HL-60/S4 treated with phorbol 12-myristate 13-acetate at 8.2 ng/mL for 4 days and 3 days (cell line): Measurements from ENCODE around the gene ZNF484.
"Not testable (repeated sequence)": the region's sequence is repeated elsewhere in the genome, so short reads cannot be mapped to it uniquely, and the experiment has no call there.

Experiments used
- in situ Hi-C: fragments of 300-500 bp; cut with MboI; formaldehyde crosslinking; loops from 2 replicates; pipeline ENCODE4 v1.15.0; 2022; ENCODE audit warnings: low sequenced_read_pairs

The ZNF484 gene

DNA sequence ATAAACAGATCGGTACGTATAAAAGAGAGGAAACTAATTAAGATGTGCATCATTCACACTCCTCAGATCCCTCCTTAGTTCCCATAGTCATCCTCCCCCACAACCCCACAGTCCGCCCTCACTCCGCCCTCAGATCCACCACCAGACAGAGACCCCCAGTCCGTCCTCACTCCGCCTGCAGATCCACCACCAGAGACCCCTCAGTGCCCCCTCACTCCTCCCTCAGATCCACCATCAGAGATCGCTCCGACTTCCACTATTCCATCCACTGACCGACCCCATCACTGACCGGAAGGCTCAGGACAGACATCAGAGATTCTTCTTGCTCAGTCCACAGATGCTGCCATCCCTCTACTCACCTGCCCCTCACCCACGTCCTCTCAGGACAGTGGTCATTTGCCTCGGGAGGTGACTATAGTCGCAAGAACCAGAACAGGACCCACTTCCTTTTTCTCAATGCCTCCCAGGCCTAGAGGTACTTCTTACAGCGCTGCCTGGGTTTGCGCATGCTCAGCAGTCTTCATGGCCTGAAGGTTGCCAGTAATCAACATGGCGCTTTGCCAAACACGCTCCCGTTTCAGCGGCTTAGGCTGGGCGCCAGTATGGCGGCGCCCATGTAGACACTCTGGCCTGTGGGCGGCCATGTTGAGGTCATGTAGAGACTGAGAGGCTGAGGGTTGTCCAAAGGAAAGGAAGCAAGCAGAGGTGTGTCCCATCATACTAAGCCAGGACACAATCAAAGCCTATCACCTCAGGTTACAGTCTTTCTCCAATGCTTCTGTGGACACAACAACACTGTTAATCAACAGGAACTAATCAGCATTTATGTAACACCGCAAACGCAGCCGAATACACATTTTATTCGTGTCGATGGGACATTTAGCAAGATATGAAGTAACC is at the start of gene ZNF484:
Gene ZNF484, minus strand, starts transcription at position 508 of the 900 bp plus-strand sequence. CDS start 3,009 bp downstream, outside the sequence.
- in situ Hi-C loops = no loop called here

DNA sequence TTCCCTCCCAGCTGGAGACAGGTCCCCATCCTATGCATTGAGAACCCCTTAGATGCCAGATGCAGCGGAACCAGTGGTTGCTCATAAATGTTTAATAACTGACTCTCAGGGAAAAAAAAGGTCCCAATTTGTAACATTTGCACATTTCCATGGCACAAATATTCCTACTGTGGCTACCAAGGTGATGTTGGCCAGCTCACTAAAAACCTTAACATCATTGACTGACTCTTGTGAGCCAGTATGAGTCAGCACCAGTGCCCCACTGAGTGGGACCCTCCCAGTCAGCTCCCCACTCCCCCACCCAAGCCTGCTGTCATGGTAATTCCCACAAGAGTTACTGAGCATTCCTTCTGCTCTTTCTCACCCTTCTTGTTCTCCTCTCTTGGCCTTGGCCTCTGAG is 42.6 kb upstream of the ZNF484 start:
- in situ Hi-C loops = no loop called here

- in situ Hi-C loops = no loop called here
Measured at GRCh38 chr9:92917176-92917800, 39.5 kb upstream of the ZNF484 start.

DNA sequence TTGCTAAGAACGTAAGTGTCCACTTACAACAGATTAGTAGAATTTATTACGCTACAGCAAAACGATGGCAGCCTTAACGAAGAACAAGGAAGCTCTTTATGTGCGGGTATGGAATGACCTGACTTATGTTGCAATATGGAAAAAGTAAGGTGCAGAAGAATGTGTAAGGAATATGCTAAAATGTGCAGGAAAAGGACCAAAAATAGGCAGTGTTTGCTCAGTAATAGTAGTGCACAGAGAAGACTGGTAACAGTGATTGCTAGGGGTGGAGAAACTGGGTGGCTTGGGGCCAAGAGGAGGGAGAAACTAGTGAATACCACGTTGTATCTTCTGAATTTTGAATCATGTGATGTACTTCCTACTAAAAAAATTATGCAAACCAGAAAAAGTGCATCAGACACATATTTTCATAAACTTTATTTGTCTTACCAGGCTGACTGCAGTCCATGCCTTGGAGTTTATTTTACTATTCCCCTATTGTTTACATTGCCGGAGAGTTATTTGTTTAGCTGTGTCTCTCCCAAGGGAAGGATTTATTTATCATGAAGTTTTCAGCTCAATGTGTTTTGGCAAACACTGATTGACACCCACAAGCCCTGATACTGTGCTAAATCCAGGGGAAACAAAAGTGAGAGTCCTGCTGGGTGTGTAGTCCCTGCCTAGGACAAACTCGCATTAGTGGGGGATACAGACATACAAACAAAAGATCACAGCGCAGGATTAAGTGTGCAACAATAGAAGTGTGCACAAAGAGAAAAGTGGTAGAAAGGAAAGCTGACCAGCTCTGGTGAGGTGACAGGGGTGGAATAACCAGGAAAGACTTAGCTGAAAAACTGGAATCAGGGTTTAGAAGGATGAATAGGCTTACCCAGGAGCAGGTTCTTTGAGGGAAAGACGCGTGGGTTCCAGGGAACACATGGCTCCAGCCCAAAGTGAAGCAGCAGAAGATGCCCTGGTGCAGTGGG is 34.0 kb upstream of the ZNF484 start:
- in situ Hi-C loops = no loop called here

GRCh38 chr9:92905137-92905536 is 27.3 kb upstream of the ZNF484 start:
- in situ Hi-C loops = not testable (repeated sequence)

GRCh38 chr9:92897323-92897722 is 19.5 kb upstream of the ZNF484 start:
- in situ Hi-C loops = no loop called here

DNA sequence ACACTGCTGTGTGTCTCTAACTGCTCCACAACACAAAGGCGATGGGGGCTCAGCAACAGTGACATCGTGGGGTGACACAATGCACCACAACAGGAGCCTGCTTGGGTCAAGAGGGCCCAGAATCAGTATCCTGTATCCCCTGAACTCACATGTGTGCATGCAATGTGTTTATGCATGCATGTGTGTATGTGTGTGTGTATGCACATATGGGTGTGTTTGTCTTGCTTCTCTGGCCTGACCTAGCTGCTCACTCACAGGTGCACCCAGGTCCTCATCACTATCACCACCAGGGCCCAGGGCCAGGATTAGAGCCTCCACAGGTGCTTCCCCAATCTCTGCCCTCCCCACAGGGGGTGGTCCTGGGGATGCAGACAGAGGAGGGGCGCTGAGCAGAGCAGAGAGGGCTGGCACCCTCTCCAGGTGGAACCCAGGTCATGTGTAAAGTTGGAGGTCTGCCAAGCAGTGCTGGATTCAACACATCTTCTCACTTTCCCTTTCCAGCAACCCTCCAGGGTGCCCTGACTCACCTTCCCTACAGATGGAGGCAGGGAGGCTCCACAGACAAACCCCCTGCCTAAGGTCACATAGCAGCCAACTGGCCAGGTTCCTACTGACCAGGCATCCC is 18.1 kb upstream of the ZNF484 start:
- in situ Hi-C loops = no loop called here

GRCh38 chr9:92894711-92895362 is 17.0 kb upstream of the ZNF484 start:
- in situ Hi-C loops = no loop called here

DNA sequence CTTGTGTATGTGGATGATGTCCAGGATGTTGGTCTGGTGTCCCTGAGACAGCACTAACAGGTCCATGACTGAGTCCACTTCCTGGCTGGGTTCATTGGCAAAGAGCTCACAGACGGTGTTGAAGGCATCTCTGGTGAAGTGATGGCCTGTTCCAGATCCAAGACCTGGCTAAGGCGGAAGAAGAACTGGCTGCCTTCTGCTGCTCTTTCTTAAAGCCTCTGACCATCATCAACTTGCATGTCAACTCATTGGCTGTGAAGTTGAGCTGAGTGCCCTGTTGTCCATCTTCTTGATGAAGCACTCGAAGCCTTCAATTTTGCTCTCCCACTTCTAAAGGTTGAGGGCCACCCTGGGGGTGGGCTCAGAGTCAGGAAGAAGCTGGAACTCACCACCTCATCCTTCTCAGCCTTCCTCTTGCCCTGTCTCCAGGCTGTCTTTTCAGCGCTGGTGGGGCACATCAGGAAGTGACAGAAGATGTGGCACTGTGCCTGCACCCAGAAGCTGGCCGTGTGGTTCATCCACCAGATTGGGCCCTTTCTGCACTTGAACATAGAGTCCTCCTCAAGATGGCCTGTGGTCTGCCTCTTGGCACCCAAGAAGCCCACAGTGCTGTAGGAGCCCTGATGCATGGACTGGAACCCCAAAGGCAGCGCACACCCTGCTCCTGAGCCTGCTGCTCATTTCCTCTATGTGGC is 16.2 kb upstream of the ZNF484 start:
- in situ Hi-C loops = not testable (repeated sequence)

DNA sequence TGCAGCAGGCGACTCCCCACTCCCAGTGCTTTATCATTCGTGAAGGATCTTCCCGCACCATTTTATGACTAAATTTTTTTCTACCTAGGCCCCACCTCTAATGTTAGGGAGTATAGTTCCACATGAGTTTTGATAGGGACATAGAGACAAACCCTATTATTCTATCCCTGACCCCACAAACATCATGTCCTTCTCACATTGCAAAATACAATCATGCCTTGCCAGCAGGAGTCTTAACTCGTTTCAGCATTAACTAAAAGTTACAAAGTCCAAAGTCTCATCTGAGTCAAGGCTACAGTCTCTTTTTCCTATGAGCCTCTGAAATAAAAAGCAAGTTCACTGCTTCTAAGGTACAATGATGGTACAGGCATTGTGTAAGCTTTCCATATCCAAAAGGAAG is 14.4 kb upstream of the ZNF484 start:
- in situ Hi-C loops = not testable (repeated sequence)

GRCh38 chr9:92890761-92891160 is 12.9 kb upstream of the ZNF484 start:
- in situ Hi-C loops = no loop called here

DNA sequence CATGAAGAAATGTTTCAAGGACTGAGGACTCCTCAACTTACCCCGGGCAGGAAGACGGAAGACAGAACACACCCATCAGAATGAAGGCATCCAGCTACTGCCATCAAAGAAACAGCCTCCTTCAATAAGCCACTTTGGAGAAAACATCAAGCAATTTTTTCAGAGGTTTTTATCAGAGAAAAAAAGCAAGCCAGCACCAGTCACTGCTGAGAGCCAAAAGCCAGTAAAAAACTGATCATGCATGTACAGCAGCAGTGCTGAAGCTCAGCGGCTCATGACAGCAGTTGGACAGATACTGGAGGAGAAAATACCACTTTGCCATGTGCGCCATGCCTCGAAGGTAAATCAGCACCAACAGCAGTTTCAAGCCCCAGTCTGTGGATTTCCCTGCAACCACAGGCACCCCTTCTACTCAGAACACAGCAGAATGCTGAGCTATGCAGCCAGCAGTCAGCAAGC is 10.1 kb upstream of the ZNF484 start:
- in situ Hi-C loops = no loop called here

DNA sequence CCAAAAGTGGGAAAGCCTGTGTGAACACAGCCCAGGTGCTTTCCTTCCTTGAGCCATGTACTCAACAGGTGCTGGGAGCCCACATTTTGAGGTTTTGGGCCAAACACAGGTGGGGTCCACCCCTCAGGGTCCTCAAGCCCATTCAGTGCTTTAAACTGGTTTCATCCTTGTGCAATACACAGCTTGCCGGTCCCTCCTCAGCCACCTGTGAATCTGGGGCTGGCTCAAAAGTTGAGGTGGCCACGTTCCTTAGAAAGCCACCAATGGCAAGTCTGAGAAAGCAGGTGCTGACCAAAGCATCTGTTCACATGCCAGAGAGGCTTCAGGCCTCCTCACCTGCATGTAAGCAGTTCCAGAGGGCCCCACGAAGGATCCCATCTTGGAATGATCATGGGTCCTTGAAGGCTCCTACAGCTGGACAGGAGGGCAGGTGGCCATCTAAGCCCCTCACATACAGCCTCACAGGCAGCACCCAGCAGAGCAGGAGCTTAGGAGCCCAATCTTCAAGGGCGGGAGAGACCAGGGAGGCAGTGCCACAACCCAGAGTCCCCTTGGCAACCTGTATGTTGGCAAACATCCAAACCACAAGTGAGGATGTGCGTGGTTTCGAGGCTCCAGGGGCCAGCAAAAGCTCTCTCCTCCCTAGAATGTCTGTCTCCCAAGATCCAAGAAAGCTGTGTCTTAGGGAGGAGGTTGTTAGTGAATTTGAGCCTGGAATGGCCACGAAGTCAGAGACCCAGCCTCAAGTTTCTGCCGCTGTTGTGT is 9.2 kb upstream of the ZNF484 start:
- in situ Hi-C loops = not testable (repeated sequence)

DNA sequence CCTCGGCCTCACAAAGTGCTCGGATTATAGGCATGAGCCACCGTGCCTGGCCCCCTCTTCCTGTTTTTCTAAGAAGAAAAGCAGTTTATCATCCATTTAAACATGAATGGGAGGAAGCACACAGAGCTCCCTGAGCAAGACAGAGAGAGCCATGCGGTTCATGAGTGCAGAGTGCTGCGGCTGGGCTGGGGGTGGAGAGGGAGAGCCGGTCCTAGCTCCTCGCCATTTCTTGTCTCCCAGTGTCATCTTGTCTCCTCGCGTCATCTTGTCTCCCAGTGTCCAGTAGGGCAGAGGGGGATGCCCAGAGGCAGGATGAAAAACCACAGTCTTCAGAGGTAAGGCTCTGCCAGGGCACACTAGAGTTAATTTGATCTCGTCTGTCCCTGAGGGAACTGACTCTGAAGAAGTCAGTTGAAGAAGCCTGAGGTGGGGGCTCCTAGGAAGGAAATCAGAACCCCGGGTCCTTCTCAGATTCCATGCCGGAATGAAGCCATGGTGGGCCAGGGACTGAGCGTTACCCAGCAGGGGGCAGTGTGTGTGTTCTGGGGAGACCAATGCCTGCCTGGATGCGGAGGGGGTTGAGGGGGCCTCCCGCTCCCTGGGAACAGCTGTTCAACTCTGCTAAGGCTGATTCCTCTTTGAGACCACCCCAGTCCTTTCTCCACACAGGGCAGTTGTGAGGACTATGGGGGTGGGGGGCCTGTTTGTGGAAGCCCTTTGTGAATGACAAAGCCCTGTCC is 6.0 kb upstream of the ZNF484 start:
- in situ Hi-C loops = not testable (repeated sequence)

GRCh38 chr9:92882276-92882675 is 4.4 kb upstream of the ZNF484 start:
- in situ Hi-C loops = no loop called here

DNA sequence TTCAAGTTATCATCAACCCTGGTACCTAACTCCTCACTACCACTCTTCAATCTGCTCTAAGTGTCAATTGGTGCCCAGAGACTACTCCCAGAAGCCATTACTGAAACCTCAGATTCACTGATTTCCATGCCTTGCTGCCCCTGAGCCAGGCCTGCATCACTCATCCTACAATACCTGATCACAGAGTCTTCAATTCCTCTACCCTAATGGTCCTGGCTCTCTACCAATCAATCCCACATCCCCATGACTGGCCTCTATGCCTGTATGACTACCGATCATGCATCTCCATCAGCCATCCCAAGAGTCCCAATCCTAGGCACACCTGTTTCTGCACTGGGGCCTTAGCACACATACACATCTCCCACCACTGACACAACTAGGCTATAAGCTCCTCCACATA is 2.5 kb downstream of the ZNF484 start:
- in situ Hi-C loops = no loop called here

DNA sequence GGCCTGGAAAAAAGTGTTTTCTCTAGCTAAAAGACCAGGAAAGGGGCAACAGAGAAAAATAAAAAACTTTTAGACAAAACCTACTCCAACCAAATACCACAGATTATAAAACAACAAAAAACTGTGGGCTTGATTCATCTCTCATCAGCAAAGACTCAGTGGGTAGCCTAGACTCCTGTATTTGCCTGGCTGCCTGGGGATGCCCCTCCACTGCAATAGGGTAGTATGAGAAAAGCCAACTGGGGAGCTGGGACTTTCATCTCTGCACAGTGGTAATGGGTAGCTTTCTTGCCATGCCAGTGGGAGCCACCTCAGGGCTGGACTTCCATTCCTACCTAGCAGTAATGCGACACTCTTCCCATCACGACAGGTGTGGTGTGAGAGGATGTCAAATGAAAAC is 7.5 kb downstream of the ZNF484 start:
- in situ Hi-C loops = no loop called here

- in situ Hi-C loops = not testable (repeated sequence)
Measured at GRCh38 chr9:92866600-92866999, 11.2 kb downstream of the ZNF484 start.
